Measurements from ENCODE around the gene SLC6A1. TPM values are rescaled to one million over a fixed set of nuclear protein-coding genes. Genes with fewer than 3 reads are reported as not detected.

SLC6A1 gene
- total RNA-seq, 3 donors from 2014 or later: 0.14 to 0.35 (median 0.20) TPM

DNA sequence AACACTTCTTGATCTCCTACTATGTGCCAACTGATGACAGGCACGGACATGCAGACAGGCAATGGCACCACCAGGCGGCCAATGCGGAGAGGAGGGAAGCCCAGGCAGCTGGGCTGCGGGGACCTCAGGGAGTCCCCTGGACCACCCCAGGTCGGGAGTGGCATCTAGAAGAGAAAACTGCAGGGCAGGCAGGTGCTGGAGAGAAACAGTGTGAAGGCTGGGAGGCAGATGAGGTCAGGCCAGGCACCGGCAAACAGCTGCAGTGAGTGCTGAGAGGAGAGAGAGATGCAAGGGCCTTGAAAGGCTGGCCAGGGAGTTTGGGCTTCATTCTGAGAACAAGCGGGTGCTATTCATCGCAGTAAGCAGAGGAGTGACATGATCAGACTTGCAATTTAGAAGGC is 29.1 kb downstream of the SLC6A1 start:
- intact Hi-C loops (cut with DNase I, micrococcal nuclease): no loop called here
- DNase-seq: no peak
- ATAC-seq: no peak
- Histone ChIP-seq H3K9me3 (no peaks in the 10 kb centered on the region), H3K4me1 (ENCODE audit: low read depth) (no peaks in the 10 kb centered on the region), H3K36me3 (ENCODE audit: low read depth) (no peaks in the 10 kb centered on the region), H3K4me3 (no peak overlapping the region)
- TF ChIP-seq, protein P1, sequence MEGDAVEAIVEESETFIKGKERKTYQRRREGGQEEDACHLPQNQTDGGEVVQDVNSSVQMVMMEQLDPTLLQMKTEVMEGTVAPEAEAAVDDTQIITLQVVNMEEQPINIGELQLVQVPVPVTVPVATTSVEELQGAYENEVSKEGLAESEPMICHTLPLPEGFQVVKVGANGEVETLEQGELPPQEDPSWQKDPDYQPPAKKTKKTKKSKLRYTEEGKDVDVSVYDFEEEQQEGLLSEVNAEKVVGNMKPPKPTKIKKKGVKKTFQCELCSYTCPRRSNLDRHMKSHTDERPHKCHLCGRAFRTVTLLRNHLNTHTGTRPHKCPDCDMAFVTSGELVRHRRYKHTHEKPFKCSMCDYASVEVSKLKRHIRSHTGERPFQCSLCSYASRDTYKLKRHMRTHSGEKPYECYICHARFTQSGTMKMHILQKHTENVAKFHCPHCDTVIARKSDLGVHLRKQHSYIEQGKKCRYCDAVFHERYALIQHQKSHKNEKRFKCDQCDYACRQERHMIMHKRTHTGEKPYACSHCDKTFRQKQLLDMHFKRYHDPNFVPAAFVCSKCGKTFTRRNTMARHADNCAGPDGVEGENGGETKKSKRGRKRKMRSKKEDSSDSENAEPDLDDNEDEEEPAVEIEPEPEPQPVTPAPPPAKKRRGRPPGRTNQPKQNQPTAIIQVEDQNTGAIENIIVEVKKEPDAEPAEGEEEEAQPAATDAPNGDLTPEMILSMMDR (IDR thresholded peaks at IDR 0.05): no peak

DNA sequence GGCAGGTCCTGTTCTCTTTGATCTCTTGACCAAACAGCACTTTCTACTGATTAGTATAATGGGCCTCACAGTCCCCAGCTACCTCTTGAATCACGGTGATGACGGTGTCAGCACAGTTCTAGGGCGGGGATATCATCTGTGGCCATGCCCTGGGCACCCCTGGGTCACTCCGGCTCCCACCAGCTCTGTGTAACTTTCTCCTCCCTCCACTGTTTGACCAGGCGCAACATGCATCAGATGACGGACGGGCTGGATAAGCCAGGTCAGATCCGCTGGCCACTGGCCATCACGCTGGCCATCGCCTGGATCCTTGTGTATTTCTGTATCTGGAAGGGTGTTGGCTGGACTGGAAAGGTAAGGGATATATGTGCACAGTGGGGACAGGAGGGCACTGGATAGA is 29.6 kb downstream of the SLC6A1 start:
- no peak for DNase-seq
- ATAC-seq: no peak
- intact Hi-C loops (cut with DNase I, micrococcal nuclease): no loop called here
- Histone ChIP-seq H3K4me3 (no peak overlapping the region), H3K36me3 (ENCODE audit: low read depth) (no peaks in the 10 kb centered on the region), H3K4me1 (ENCODE audit: low read depth) (no peaks in the 10 kb centered on the region), H3K9me3 (no peaks in the 10 kb centered on the region)
- TF ChIP-seq, protein P1 (IDR thresholded peaks at IDR 0.05): no peak

DNA sequence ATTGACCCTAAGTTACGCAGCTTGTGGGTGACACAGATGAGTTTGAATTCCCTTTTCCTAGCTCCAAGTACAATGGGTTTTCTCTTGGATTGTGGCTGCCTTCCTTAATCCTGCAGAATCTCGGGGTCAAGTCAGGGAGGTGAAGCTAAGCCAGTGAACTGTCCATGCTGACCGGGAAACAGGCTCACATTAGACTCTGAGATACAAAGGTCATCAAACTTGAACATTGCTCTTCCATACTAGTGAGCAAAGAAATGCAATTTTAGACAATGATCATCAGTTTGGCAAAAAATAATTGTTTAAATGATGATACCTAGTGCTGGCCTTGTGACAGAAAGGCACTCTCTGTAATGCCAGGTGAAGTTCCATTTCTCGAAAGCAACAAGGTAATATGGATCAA is 31.6 kb downstream of the SLC6A1 start:
- intact Hi-C loops (cut with DNase I, micrococcal nuclease): no loop called here
- no peak for DNase-seq
- Histone ChIP-seq H3K4me1 (ENCODE audit: low read depth) (no peaks in the 10 kb centered on the region), H3K9me3 (no peaks in the 10 kb centered on the region), H3K4me3 (no peak overlapping the region), H3K36me3 (ENCODE audit: low read depth) (no peaks in the 10 kb centered on the region)
- ATAC-seq: no peak
- TF ChIP-seq, protein P1 (IDR thresholded peaks at IDR 0.05): no peak

DNA sequence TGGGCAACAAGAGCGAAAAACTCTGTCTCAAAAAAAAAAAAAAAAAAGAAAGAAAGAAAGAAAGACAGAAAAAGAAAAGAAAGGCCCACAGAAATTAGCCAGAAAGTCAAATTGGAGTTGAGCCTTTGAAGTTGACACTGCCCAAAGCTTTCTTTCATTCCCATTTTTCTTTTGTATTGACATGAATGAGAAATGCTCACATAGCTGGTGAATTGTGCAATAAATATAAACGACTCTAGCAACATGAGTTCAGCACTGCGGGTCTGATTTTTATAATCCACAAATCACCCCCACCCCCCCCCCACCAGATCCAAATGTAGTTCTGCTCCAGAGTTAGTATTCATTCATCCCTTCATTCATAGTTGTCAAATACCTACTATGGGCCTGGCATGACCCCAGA is 37.4 kb downstream of the SLC6A1 start:
- no peak for ATAC-seq

DNA sequence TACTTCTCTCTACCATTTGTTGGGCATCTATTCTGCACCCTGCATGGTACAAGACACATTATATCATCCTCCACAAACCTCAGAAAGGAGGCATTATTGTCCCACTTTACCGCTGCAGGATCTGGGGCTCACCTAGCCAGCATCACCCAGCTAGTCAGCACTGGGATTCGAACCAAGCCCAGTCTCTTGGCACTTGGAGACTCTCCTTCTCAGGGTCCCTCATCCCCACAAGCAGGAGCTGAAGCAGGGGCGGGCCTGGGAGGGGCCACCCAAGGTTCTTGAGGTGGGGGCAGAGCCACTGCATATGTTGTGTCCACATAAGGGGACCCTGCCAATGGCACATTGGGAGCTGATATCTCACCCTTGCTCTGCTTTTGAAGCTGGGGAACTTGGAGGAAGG is 41.3 kb downstream of the SLC6A1 start:
- intact Hi-C loops (cut with DNase I, micrococcal nuclease): no loop called here
- DNase-seq (no peak), ATAC-seq (no peak)
- Histone ChIP-seq H3K4me1 (ENCODE audit: low read depth) (no peaks in the 10 kb centered on the region), H3K4me3 (no peak overlapping the region), H3K36me3 (ENCODE audit: low read depth) (no peaks in the 10 kb centered on the region), H3K9me3 (no peaks in the 10 kb centered on the region)
- TF ChIP-seq, protein P1 (IDR thresholded peaks at IDR 0.05): no peak

More for the DNA sequence above, 37.4 kb downstream of the SLC6A1 start:
- intact Hi-C loops (cut with DNase I, micrococcal nuclease): no loop called here
- no peak for DNase-seq
- Histone ChIP-seq H3K36me3 (ENCODE audit: low read depth) (no peaks in the 10 kb centered on the region), H3K4me1 (ENCODE audit: low read depth) (no peaks in the 10 kb centered on the region), H3K4me3 (no peak overlapping the region), H3K9me3 (no peaks in the 10 kb centered on the region)
- TF ChIP-seq, protein P1 (IDR thresholded peaks at IDR 0.05): no peak

DNA sequence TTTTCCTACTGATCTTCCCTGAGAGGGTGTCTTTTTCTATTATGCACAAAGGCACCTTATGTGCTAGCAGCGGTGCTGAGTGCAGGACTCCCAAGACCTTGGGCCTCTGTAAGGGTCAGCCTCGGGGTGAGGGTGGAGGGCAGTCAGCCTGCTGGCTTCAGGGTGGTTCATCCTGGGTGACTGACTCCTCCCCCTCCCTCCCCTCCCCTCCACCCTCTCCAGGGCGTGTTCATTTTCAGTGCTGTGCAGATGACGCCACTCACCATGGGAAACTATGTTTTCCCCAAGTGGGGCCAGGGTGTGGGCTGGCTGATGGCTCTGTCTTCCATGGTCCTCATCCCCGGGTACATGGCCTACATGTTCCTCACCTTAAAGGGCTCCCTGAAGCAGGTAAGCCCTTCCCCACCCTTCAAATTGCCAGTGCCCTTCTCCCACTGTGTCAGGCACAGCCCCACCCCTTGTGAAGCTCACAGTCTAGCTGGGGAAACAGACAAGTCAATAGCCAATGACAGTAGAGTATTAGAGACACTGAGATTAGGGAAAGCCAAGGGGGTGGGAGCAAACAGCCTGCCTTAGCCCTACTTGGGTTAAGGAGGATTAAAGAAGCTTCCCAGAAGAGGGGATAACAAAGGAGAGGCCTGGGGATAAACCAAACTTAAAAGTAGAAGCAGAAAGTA is 41.9 kb downstream of the SLC6A1 start:
- intact Hi-C loops (cut with DNase I, micrococcal nuclease): no loop called here
- TF ChIP-seq, protein P1 (IDR thresholded peaks at IDR 0.05): no peak
- Histone ChIP-seq H3K4me1 (ENCODE audit: low read depth) (no peaks in the 10 kb centered on the region), H3K36me3 (ENCODE audit: low read depth) (no peaks in the 10 kb centered on the region), H3K4me3 (no peak overlapping the region), H3K9me3 (no peaks in the 10 kb centered on the region)
- no peak for DNase-seq
- ATAC-seq: no peak

Measured in mucosa of descending colon (tissue), 3 donors.